Uterus (tissue), 2 donors: ENCODE data around the gene ST8SIA6.

Experiments used
- CTCF ChIP-seq, 4 experiments: fragments of 200-600 bp in 2 of 4; fragments of 450-650 bp in 2 of 4; sonication (generic) in 2 of 4; IDR thresholded peaks; one replicate each; pipeline ENCODE4 v1.5.1; 2016 to 2019; ENCODE audit warnings: antibody characterized with exemption in 4 of 4, mild to moderate bottlenecking in 2 of 4, moderate library complexity in 1 of 4
- POLR2A ChIP-seq, 2 donors: fragments of 450-650 bp; IDR thresholded peaks; one replicate each; pipeline ENCODE4 v1.6.1; 2016; ENCODE audit warnings: antibody characterized with exemption in 2 of 2, mild to moderate bottlenecking in 1 of 2, moderate library complexity in 1 of 2

DNA sequence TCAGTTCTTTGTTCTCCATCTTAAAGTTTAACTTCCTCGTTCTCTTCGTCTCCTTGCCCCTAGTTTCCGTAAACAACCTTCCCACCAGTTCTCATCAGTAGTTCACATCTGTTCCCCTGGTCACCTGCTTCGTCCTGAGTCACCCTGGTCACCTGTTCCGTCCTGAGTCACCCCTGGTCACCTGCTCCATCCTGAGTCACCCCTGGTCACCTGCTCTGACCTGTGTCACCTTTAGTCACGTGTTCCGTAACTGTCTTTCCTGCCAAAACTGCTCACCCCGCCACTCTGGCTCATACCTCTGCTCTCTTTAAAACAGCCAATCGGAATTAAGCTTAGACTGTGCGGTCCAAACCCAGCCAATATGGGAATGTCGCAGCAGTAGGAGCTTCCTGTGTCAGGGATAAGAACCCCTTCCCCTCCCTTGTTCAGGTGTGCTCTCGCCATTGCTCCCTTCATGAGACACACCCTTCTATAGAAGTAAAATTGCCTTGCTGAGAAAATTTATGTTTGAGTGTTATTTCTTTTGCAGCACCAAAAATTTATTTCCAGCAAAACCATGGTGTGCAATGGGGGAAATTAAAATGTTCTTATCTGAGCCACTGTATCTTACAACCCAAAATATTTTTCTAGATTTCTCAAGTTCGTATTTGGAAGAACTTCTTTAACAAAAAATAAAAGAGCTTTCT is 114.1 kb downstream of the ST8SIA6 start:
- TF ChIP-seq CTCF (IDR thresholded peaks at IDR 0.05), result no peak
- no peak for TF ChIP-seq POLR2A (IDR thresholded peaks at IDR 0.05)
